Mammary epithelial cell (primary cell): ENCODE measurements around the gene NUP93.

Source experiments
- EZH2 ChIP-seq: IDR thresholded peaks from 2 replicates; pipeline ENCODE4 v1.6.1; 2012; ENCODE audit warnings: low read length, inconsistent platforms, borderline replicate concordance
- TF ChIP-seq, protein P1 (sequence below), 2 donors: IDR thresholded peaks in 1 of 2; conservative IDR thresholded peaks in 1 of 2; 2 replicates each; pipeline ENCODE4 v1.5.1; 2011 to 2012; ENCODE audit warnings: inconsistent platforms in 2 of 2, low read length in 2 of 2, mild to moderate bottlenecking in 2 of 2, control low read depth in 1 of 2, low read depth in 1 of 2; ENCODE audit not compliant: insufficient read depth in 1 of 2; ENCODE audit errors: extremely low read depth in 1 of 2

DNA sequence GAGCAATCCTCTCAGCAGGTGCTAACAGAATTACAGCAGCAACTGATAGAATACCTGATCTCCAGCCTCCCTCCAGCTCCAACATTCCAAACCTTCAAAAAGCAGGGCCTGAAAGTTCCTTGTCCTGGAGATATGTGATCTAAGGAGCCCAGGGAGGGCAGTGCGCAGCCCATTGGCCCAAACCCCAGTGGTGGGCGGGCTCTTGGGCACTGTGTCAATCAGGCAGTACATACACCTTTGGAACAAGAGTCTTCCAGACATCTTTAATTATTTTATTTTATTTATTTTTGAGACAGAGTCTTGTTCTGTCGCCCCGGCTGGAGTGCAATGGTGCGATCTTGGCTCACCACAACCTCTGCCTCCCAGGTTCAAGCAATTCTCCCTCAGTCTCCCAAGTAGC, 159.3 kb downstream of the NUP93 start:
- TF ChIP-seq, protein P1, sequence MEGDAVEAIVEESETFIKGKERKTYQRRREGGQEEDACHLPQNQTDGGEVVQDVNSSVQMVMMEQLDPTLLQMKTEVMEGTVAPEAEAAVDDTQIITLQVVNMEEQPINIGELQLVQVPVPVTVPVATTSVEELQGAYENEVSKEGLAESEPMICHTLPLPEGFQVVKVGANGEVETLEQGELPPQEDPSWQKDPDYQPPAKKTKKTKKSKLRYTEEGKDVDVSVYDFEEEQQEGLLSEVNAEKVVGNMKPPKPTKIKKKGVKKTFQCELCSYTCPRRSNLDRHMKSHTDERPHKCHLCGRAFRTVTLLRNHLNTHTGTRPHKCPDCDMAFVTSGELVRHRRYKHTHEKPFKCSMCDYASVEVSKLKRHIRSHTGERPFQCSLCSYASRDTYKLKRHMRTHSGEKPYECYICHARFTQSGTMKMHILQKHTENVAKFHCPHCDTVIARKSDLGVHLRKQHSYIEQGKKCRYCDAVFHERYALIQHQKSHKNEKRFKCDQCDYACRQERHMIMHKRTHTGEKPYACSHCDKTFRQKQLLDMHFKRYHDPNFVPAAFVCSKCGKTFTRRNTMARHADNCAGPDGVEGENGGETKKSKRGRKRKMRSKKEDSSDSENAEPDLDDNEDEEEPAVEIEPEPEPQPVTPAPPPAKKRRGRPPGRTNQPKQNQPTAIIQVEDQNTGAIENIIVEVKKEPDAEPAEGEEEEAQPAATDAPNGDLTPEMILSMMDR (conservative IDR thresholded peaks at IDR 0.05 in 1 of 2, IDR thresholded peaks at IDR 0.05 in 1 of 2; ENCODE audit: extremely low read depth in 1 of 2, insufficient read depth in 1 of 2, low read depth in 1 of 2, low read length in 2 of 2), result no peak
- no peak for TF ChIP-seq EZH2
